HG03135 (cell line): ENCODE results near the gene SLC4A4.

Experiments
- ATAC-seq: cut with Tn5 transposase; IDR thresholded peaks from one replicate; pipeline ENCODE4 v1.9.1; 2021; ENCODE audit warnings: mild to moderate bottlenecking, moderate library complexity; ENCODE audit not compliant: unreplicated experiment

Gene SLC4A4

GRCh38 chr4:71587995-71588394 is 249.2 kb downstream of the SLC4A4 start:
- no peak for ATAC-seq

DNA sequence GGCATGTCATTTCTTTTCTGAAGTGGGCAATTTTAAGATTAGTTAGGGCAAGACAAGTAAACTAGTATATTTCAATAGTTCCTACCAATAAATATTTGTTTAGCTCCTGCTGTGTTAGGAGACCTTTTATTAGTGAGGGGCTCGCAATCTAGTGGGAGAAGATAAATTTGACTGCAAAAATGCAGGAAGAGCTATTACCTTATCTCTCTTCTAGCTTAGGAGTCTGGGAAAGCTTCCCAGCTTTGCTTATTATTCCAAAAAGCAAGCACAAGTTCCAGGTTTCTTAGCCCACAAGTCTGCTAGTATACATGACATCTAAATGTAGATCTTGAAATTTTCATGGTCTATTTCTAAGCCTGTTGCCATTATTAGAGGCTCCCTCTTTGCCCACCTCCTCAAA is 254.0 kb downstream of the SLC4A4 start:
- ATAC-seq = no peak

- no peak for ATAC-seq
Measured at GRCh38 chr4:71593311-71593710, 254.5 kb downstream of the SLC4A4 start.

DNA sequence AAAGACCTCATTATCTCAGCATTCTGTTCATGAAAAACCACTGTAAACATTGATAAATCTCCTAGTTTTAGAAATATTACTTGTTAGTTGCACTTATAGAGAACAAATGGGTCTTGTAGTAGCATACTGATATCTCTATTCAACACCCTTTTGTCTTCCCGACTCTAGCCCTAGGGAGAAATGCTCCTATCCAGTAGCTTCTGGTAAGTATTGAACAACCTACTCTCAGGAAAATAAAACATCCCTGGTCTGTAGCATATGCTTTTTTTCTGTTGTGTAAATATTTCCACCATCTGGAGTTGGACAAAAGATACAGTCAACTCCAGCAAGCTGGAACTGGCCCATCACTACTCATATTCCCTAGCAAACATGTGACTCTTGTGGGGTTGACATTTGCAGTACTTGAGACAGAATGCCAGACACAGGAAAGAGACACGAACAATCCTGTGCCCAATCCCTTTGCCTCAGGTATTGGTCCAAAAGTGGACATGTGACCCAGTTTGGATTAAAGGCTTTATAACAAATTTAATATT is 256.8 kb downstream of the SLC4A4 start:
- no peak for ATAC-seq

- ATAC-seq = no peak
Measured at GRCh38 chr4:71599578-71599977, 260.8 kb downstream of the SLC4A4 start.

DNA sequence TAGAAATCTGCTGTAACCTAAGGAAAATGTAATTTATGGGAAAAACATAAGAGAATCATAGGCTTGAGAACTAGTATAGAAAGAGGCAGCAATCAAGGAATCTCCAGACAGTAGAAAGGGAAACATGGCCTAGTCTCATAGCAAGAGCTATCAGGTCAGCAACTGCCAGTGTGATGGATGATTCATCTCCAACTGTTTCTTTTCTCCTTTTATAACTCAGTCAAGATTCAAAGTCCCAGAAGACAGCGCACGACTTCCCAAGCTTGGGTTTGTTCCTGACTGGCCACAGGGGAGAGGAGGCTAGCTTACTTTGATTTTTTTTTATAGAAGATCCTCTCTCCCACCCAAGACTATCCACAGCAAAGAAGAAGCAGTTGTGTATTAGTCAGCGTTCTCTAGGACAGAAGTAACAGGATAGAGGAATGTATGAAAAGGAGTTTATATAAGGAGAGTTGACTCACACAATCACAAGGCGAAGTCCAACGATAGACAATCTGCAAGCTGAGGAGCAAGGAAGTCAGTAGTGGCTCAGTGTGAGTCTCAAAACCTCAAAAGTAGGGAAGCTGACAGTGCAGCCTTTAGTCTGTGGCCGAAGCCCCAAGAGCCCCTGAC is 263.6 kb downstream of the SLC4A4 start:
- ATAC-seq = no peak

DNA sequence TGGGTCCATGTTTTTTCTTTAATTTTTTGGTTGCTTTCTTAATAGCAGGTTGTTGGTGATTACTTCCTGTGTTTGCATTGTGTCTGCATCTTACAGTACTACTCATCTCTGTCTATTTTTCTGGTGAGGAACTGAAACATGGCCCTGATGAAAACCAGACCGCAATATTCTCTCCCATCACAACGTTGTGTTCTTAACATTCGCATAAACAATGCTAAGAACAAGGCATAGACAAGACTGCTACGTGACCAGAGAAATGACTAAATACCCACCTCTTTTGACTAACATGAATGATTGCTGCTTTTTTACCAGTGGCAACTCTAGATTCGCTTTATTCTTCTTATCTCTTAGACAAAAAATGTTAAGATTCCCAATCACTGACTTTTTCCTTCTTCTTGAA is 266.0 kb downstream of the SLC4A4 start:
- ATAC-seq = peak; percentile 94

DNA sequence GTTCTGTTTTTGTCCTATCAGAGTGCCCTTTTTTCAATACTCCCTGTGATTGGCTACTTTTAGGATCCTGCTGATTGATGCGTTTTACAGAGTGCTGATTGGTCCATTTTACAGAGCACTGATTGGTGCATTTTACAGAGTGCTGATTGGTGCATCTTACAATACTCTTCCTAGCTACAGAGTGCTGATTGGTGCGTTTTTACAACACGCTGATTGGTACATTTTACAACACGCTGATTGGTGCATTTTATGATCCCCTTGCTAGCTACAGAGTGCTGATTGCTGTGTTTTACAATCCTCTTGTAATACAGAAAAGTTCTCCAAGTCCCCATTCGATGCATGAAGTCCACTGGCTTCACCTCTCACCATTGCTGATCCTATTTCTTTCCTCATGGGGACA is 268.3 kb downstream of the SLC4A4 start:
- ATAC-seq = no peak

DNA sequence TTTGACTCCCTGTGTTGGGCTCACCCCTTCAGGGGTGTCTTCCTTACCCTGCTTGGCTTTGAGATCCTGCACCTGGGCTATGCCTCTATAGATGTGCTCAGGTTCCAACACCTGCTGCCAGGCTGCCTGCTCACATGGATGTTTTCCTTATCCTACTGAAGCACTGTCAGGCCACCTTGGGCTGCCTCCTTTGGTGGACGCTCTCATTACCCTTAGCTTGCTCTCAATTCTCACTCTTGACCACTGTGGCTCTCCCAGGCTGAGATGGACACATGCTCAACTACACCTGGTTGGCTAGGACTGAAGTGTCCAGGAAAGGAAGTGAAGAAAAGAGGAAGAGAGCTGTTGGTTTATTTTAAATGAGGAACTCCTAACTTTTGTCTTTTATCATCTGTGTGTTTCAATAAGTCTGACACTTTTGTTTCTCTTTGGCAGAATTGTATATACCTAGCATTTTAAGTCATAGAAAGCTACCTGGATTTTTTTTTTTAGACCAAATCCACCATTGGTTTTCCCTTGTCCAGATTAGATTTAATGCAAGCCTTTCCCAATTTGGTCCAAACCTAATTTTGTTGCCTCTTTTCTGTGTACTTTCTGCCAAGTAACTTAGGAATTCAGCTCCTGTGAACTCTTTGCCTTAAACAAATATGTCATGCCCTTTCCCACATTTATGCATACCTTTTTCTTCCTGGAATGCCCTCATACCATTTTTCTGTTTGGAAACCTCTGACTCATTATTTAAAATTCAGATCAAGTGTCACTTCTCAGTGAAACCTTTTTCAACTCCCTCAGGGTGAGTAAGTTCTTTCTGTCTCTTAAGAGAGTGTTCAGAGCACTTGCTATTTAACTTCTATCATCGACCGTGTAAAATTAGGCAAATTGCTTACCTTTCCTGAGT is 269.2 kb downstream of the SLC4A4 start:
- no peak for ATAC-seq

GRCh38 chr4:71608678-71609071 is 269.9 kb downstream of the SLC4A4 start:
- ATAC-seq = no peak

GRCh38 chr4:71609167-71609566 is 270.3 kb downstream of the SLC4A4 start:
- no peak for ATAC-seq

DNA sequence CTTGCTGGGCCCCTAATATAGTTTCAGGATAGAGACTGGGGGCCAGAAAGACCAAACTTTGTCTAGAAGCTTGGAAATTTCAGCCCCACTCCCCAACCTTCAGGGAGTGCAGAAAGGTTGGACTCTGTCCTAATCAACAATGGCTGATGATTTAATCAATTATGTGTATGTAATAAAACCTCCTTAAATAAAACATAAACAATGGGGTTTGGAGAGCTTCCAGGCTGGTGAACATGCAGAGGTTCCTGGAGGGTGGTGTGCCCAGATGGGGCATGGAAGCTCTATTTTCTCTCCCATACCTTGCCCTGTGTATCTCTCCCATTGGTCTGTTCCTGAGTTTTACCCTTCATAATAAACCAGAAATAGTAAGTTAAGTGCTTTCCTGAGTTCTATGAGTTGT is 270.8 kb downstream of the SLC4A4 start:
- ATAC-seq = no peak

DNA sequence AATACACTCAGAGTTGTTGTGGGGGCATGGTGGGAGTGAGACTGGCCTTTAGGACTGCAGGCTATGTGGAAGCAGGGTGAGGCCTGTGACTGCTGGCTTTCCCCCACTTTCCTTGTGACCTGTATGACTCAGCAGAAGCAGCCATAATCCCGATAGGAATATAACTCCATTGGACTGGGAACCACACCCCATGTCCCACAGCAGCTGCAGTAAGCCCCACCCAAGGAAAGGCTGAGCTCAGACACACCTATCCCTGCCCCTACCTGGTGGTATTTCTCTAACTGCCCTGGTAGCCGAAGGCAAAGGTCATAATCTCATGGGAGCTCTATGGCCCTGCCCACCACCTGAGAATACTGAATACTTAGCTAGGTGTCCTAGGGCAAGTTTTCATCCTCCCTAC is 275.8 kb downstream of the SLC4A4 start:
- no peak for ATAC-seq

DNA sequence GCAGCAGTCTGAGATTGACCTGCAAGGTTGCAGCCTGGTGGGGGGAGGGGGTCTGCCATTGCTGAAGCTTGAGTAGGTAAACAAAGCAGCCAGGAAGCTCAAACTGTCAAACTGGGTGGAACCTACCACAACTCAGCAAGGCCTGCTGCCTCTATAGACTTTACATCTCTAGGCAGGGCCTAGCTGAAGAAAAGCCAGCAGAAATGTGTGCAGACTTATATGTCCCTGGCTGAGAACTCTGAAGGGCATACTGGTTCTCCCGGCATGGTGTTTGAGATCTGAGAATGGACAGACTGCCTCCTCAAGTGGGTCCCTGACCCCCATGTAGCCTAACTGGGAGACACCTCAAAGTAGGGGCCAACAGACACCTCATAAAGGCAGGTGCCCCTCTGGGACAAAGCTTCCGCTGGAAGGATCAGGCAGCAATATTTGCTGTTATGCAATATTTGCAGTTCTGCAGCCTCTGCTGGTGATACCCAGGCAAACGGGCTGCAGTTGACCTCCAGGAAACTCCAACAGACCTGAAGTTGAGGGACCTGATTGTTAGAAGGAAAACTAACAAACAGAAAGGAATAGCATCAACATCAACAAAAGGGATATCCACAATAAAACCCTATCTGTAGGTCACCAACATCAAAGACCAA is 277.5 kb downstream of the SLC4A4 start:
- ATAC-seq = no peak
